Measurements from ENCODE around the gene TBC1D22A. TPM values are rescaled to one million over a fixed set of nuclear protein-coding genes. Genes with fewer than 3 reads are reported as not detected.

The TBC1D22A gene
- total RNA-seq, 6 experiments from 2014 or later, result 10.9 to 18.1 (median 14.0) TPM

GRCh38 chr22:46801826-46802607 lies 39.6 kb downstream of the TBC1D22A start:
- Histone ChIP-seq H3K9me3 (no peaks in the 10 kb centered on the region), H3K36me3 (peaks cover 0 to 13% (median 8%) of the 10 kb centered on the region in 4 donors), H3K27ac (no peak overlapping the region), H3K4me1 (peaks cover 0 to 13% (median 6%) of the 10 kb centered on the region in 4 donors), H3K4me3 (no peak overlapping the region), H3K27me3 (no peaks in the 10 kb centered on the region)
- WGBS (ENCODE audit: insufficient coverage, low coverage, low lambda C conversion rate, missing lambda C conversion rate), result 94% methylated on average over 6 of the region's 20 CpGs
- ATAC-seq, result no peak
- TF ChIP-seq CTCF (IDR thresholded peaks at IDR 0.05), result no peak
- TF ChIP-seq POLR2A (IDR thresholded peaks at IDR 0.05), result no peak
- intact Hi-C loops (cut with DNase I), result no loop called here
- DNase-seq, result no peak

DNA sequence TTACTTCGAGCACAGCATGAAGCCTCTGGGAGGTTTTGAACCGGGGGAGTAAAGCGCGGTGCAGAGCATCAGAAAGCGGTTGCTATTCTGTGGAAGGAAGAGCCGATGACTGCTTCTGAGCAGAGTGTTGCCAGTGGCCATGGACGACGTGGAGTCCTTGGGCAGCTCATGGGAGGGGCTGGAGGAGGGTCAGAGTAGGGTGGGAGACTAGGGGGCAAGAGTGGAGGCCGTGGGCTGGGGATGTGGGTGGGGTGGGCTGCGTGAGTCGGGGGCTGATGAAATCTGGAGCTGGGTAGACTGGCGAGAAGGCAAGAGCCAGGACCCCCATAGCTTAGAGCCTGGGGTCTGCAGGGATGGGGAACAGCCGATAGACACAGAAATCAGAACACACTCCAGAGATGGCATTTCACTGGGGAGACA lies 40.2 kb downstream of the TBC1D22A start:
- intact Hi-C loops (cut with DNase I), result no loop called here
- TF ChIP-seq CTCF (IDR thresholded peaks at IDR 0.05), result no peak
- no peak for TF ChIP-seq POLR2A (IDR thresholded peaks at IDR 0.05)
- Histone ChIP-seq H3K27me3 (no peaks in the 10 kb centered on the region), H3K4me1 (peaks cover 0 to 13% (median 6%) of the 10 kb centered on the region in 4 donors), H3K9me3 (no peaks in the 10 kb centered on the region), H3K36me3 (peaks cover 0 to 10% (median 5%) of the 10 kb centered on the region in 4 donors), H3K4me3 (no peak overlapping the region), H3K27ac (no peak overlapping the region)
- DNase-seq, result no peak
- WGBS (ENCODE audit: insufficient coverage, low coverage, low lambda C conversion rate, missing lambda C conversion rate), result 92% methylated on average over 12 of the region's 13 CpGs
- no peak for ATAC-seq

DNA sequence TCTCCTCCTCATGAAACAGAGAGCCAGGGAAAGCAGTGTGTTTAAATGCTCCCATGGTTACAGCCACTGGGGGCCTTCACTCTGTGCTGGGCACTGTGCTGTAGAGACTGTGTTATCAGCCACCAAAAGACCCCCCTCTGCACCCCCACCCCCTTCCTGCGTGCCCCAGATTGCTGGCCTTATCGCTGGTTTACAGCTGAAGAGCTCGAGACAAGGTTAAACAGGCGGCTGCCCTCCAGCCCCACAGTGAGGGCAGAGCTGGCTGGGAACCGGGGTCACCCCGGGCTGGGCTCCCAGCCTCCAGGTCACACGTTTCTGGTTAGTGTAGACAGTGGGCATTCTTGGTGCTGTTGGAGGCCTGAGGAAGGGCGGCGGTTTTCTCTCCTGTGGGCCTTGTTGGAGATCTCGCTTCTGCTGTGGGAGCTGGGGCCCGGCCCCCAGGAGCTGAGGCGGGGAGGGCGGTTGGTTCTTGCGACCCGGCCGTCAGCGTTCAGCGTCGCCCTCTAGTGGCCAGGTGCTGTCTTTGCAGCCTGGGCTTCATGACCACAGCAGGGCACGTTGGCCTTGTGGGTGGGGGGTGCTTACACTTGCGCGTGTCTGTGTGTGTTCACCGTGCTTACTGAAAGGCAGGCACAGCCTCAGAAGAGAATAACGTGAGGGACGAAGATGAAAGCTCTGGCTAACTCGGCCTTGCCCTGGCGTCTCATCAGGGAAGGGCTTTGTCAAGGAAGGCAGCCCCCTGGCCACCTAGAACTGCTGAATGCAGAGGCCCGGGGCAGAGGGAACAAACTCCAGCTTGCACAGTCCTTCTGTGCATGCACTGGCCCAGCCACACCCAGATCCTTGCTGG lies 40.8 kb downstream of the TBC1D22A start:
- Histone ChIP-seq H3K27ac (no peak overlapping the region), H3K4me3 (peak overlapping the region in 1 of 3 donors; percentile 9), H3K4me1 (peaks cover 0 to 10% (median 5%) of the 10 kb centered on the region in 4 donors), H3K27me3 (no peaks in the 10 kb centered on the region), H3K9me3 (no peaks in the 10 kb centered on the region), H3K36me3 (peaks cover 0 to 10% (median 2%) of the 10 kb centered on the region in 4 donors)
- intact Hi-C loops (cut with DNase I), result no loop called here
- peak; percentile 65 to 72 (median 68) for DNase-seq
- TF ChIP-seq CTCF (IDR thresholded peaks at IDR 0.05), result peak; percentile 92 to 95 (median 92)
- no peak for TF ChIP-seq POLR2A (IDR thresholded peaks at IDR 0.05)
- peak; percentile 62 to 68 (median 64) for ATAC-seq
- WGBS (ENCODE audit: insufficient coverage, low coverage, low lambda C conversion rate, missing lambda C conversion rate), result 0% methylated on average over 5 of the region's 28 CpGs

- 64% methylated on average over 7 of the region's 10 CpGs for WGBS (ENCODE audit: insufficient coverage, low coverage, low lambda C conversion rate, missing lambda C conversion rate)
- Histone ChIP-seq H3K4me1 (peaks cover 0 to 5% (median 2%) of the 10 kb centered on the region in 4 donors), H3K36me3 (peaks cover 0 to 10% (median 2%) of the 10 kb centered on the region in 4 donors), H3K4me3 (no peak overlapping the region), H3K27ac (no peak overlapping the region), H3K9me3 (no peaks in the 10 kb centered on the region), H3K27me3 (no peaks in the 10 kb centered on the region)
- intact Hi-C loops (cut with DNase I), result no loop called here
- no peak for ATAC-seq
- TF ChIP-seq CTCF (IDR thresholded peaks at IDR 0.05), result no peak
- peak in 1 of 3 donors; percentile 37 for DNase-seq
Measured at GRCh38 chr22:46803936-46804335, 41.5 kb downstream of the TBC1D22A start.

Data from right lobe of liver (tissue), 6 donors.